Measurements from ENCODE around the gene SLC6A18.
A peak's percentile ranks its signal among the peaks of the same experiment; 100 is the strongest.

SLC6A18 gene

DNA sequence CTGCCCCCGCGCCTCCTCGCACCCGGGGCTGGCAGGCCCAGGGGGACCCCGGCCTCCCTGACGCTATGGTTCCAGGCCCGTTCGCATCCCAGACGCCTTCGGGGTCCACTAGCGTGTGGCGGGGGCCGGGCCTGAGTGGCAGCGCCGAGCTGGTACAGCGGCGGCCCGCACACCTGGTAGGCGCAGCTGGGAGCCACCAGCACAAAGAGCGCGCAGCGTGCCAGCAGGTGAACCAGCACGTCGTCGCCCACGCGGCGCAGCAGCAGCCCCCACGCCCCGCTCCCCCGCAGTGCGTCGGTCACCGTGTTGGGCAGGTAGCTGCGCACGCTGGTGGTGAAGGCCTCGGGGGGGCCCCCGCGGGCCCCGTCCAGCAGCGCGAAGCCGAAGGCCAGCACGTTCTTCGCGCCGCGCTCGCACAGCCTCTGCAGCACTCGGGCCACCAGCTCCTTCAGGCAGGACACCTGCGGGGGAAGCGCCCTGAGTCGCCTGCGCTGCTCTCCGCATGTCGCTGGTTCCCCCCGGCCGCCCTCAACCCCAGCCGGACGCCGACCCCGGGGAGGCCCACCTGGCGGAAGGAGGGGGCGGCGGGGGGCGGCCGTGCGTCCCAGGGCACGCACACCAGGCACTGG lies 69.1 kb downstream of the SLC6A18 start:
- DNase-seq, result no peak

GRCh38 chr5:1294835-1295649 lies 69.9 kb downstream of the SLC6A18 start, which contains the start of gene TERT:
Gene TERT, minus strand, starts transcription at chr5:1295068. Its CDS starts 79 bp downstream, at chr5:1294989.
- peak; percentile 76 to 80 for DNase-seq

DNA sequence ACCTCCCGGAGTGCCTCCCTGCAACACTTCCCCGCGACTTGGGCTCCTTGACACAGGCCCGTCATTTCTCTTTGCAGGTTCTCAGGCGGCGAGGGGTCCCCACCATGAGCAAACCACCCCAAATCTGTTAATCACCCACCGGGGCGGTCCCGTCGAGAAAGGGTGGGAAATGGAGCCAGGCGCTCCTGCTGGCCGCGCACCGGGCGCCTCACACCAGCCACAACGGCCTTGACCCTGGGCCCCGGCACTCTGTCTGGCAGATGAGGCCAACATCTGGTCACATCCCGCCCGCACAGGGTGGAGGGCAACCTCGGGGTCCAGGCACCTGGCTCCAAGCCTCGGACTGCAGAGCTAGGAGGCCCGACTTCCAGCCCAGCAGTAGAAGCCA lies 70.5 kb downstream of the SLC6A18 start:
- no peak for DNase-seq

All from stimulated activated CD4-positive, alpha-beta T cell treated with anti-CD3 and anti-CD28 coated beads, Interleukin-2, amount 100 ng/mL, for 48 hours (primary cell).